HG03159 (cell line): Measurements from ENCODE around the gene M1AP.
"Not testable (repeated sequence)": the region's sequence is repeated elsewhere in the genome, so short reads cannot be mapped to it uniquely, and the experiment has no call there.

Source experiments
- ATAC-seq: cut with Tn5 transposase; IDR thresholded peaks from one replicate; pipeline ENCODE4 v1.9.1; 2021; ENCODE audit warnings: mild to moderate bottlenecking, moderate library complexity; ENCODE audit not compliant: unreplicated experiment

The M1AP gene

DNA sequence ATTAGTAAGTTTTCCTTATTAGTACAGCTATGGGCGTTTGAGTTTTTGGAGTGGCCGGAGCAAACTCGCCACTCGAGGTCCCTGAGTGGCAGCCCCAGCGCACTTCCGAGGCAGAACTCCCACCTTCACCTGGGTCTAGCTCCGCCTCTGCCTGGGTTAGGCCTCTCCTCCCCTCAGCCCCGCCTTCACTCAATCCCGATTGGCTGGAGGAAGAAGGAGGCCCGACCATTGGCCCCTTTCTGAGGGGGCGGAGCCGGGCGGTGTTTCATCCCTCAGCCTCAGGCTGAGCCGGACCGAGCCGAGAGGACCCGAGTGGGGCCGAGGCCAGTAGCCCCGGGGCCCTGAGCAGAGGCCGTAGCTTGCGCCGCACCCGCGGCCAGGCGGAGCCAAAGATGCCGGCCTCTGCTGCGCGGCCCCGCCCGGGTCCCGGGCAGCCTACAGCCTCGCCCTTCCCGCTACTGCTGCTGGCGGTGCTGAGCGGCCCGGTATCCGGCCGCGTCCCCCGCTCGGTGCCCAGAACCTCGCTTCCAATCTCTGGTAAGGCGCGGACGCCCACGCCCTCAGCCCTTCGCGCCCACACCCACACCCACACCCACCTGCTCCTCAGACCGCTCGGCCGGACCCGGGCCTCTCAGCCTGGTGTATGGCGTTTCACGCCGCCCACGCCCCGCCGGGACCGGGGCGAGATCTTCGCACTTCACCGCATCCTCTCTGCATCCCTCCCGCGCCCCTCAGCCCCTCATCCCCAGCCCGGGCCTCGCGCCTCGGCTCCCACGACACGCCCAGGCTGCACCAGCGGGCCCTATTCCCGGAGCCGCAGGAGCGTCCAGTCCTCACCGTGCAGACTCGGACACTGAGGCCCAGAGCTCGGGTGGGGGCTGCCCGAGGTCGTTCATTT lies 6.1 kb upstream of the M1AP start, which contains the start of gene SEMA4F:
Gene SEMA4F (plus strand): TSS at position 263 of the 898 bp plus-strand sequence. CDS start 130 bp downstream, at position 393.
- ATAC-seq, result peak; percentile 100

DNA sequence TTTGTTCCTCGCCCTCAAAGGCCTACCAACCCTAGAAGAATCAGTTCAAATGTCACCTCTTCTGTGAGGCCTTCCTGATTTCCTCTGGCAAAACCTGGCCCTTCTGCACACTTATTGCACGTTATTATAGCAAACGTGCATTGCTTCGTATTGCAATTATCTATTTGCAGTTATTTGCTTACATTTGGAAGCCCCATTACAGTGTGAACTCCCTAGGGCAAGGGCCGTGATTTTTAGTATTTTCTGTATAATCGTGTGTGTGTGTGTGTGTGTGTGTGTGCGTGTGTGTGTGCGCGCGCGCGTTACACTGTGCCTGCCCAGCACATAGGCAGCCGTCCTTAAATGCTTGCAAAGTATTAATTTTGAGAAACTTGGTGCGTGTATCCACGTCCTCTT lies 5.5 kb upstream of the M1AP start:
- peak; percentile 22 for ATAC-seq

DNA sequence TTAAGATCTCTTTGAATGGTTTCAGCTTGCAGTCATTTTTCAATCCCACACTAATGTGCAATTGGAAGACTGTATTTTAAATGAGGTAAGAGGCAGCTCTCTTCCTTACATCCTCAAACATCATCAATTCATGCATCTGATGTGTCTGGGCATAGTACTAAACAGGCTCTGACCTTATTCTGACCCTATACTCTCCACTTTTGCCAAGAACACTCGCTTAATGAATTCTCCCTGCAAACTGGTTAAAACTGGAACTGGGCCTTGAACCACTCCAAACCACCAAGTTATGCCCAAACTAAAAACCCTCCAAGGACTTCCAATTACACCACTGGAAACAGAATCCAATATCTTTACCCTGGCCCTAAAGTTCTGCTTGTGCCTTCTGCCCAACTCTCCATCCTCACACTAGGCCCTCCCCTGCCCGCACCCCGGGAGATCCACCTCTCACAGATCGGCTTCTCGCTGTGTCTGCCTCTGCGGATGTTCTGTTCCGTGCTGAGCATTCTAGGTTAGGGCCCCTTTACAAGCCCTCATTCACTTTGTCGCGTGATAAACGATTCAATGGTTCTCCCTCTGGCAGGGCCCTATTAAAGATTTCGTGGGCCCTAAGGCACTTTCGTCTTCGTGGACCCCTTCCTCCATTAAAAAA lies 1.2 kb downstream of the M1AP start:
- ATAC-seq, result no peak

DNA sequence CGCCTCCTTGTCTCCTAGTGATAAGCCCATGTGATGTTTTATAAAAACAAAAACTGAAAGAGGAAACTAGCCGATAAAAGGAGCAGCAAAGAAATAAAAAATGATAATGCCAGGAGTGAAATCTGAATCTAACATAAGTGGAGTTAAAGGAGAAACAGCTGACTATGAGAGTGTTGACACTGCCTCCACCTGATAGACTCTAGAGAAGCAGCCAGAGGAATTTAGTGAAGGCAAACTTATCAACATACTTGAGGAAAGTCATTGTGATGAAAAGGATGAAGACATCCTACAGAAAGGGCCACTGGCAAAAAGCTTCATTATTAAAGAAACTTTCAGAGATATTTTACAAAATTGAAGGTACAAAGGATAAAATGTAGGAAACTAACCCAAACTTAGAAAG lies 1.9 kb downstream of the M1AP start:
- ATAC-seq, result no peak

DNA sequence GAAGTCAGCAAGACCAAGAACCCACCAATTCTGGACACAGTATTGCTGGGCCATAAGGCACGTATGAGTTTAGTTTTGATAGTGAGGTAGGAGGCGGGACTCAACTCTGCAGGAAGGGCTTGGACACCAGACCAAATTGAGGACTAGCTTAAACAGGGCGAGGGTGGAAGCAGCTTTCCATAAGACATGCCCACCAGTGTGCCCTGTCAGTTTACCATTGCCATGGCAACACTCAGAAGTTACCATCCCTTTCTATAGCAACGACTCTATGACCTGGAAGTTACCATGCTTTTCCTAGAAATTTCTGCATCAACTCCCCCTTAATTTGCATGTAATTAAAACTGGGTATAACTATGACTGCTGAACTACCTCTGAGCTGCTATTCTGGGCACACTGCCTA lies 2.8 kb downstream of the M1AP start:
- no peak for ATAC-seq

DNA sequence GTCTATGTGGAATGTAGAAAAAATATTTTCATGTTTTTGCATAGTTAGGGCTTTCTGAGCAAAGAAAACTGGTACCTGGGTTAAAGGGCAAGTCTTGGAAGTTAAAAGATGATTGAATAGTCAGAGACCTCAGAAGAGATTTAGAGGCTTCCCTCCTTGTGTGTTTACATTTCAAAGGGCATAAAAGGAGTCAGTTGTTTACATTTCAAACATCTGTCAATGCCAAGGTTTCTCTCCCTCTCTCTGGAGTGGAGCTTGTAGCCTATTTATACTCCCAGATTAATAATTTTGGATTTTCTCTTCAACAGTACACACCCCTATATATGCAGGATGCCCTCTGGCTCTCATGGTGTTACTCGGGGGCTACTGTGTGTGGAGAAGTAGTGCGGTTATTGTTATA lies 8.6 kb downstream of the M1AP start:
- no peak for ATAC-seq

DNA sequence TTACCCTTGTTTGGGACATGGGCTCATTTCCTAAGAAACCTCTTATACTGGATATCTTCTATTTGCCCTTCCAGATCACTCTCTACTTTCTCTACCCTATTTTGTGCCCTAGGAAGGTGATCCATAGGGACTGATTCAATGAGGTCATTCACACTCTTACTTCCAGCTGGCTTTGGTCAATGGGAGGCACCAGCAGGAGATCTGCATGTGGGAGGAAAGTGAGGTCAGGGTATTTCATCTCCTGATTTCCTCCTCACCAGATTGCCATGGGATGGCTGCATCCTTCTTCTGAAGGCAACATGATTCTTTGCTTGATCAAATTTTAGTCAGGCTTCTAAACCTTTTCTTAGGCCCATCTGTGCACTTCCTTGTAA lies 15.2 kb downstream of the M1AP start:
- ATAC-seq, result no peak

DNA sequence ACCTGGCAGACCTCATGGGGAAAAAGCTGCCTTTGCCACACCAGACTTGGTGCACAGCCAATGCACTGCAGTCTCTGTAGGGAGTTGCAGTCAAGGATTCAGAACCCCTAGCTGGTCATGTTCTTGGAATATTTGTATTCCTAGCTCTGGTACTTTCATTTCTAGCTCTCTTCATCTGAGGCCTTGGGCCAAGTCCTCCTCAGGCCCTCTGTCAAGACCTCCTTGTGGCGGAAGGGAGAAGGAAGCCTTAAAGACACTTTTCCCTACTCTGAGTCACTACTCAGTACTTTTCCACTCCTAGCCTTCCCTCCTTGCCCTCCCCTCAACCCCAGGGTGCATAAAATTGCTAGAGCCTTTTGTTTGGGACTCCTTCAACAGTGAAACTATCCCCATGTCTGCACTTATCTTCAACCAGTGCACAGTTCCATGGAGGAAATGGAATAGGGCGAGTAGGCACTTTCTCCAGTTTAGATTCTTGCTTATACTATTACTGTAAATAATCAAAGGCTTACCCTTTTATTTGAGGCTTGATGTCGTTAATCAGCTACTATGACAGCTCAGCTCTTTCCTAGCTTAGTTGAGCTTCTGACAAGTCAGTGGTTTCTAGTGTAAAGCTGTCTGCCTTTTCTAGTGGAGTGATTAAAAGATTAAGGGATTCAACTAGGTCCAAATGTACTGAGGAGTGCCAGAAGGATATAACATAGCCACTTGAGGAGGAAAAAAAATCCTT lies 15.8 kb downstream of the M1AP start:
- ATAC-seq, result no peak

DNA sequence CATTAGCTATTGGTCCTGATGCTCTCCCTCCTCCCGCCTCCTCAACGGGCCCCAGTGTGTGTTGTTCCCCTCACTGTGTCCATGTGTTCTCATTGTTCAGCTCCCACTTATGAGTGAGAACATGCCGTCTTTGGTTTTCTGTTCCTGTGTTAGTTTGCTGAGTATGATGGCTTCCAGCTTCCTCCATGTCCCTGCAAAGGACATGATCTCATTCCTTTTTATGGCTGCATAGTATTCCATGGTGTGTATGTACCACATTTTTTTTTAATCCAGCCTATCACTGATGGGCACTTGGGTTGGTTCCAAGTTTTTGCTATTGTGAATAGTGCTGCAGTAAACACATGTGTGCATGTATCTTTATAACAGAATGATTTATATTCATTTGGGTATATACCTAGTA lies 17.7 kb downstream of the M1AP start:
- not testable (repeated sequence) for ATAC-seq

DNA sequence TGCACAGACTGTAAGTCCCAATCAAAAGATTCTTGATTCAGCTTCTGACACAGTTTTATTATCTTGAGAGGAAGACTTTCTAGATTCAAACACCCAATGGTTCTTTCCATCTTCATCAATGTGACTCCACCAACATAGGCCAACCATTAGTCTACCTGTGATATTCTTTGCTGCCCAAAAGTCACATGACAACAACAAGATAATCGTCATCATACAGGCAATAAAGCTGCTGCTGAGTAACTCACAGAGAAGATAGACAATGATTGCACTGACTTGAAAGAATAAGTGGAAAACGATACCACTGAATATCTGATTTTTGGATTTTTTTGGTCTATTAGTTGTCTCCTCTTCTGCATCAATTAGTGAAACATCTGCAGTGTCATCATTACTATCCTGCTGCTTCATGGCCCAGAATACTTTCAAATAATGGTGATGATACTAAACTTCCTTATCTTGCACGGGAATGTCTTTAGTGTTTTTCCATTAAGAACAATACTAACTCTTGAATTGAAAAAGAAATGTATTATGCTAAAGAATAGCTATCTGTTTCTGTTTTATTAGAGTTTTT lies 19.5 kb downstream of the M1AP start:
- no peak for ATAC-seq

DNA sequence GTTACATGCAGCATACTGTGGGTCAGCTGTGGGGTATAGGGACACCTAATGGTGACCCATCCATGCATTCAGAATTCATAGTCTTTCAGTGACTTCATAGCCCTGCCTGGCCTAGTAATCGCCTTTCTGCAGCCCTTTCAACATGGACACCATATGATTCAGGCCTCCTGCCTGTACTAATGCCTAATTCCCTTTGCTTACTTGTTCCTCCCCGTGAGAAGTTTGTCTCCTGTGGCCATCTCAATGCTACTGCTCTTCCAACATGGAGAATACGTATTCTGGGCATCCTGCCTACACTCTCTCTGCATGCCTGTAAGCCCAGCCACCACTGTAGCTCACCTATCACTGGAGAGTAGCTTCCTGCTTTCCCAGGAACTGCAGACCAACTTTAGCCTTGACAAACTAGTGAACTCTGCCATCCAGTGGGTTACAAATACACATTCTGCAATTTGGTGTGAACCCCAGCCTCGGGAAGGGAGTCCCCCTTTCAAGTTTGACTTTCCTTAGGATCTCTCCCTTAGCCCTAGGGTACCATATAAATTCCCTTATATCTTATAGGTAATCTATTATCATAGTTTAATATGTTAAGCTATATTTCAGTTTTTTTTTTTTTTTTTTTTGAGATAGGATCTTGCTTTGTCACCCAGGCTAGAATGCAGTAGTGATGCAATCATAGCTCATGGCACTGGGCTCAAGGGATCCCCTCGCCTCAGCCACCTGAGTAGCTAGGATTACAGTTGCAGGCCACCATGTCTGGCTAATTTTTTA lies 22.3 kb downstream of the M1AP start:
- no peak for ATAC-seq

DNA sequence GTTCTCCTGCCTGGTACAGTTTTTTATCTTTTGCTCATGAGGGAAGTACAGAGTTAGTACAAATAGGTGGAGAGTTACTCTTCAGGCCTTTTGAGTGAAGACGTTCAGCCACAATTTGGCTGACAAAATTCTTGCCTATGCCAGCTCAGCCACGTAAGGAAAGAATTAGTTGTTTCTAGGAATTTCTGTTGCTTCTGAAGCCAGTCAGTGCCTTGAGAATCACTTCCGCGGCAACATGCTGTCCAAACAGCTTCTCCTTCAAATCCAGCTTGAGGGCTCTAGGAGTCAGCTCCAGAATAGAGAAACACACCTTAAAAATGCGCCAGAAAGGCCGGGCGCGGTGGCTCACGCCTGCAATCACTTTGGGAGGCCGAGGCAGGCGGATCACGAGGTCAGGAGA lies 27.5 kb downstream of the M1AP start:
- ATAC-seq, result no peak

DNA sequence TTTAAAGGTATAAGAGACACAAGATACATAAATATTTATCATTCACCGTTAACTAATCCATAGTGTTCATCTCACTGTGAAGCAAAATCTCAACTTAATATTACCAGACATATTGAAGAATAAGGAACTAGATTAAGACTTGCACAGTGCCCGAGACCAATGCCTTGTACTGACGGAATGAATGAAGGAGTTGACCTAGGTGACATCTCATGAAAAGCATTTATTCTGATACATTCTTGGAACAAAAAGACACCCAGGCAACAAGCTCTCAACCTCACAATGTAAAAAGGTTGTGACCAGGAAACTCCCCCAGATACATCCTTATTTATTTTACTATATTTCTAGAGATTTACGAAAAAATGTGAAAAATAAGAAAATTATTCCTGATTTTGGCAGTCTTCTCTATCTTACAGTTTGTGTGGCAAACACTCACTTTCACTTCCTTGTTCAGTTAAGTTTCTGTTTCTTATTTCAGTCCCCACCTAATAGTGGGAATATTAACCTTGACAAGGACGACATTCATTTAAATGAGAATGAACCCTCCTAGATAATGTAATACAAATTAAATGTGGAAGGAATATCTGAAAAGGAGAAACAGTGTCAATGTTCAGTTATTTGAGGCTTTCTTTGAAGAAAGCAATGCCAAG lies 28.4 kb downstream of the M1AP start:
- ATAC-seq, result no peak

DNA sequence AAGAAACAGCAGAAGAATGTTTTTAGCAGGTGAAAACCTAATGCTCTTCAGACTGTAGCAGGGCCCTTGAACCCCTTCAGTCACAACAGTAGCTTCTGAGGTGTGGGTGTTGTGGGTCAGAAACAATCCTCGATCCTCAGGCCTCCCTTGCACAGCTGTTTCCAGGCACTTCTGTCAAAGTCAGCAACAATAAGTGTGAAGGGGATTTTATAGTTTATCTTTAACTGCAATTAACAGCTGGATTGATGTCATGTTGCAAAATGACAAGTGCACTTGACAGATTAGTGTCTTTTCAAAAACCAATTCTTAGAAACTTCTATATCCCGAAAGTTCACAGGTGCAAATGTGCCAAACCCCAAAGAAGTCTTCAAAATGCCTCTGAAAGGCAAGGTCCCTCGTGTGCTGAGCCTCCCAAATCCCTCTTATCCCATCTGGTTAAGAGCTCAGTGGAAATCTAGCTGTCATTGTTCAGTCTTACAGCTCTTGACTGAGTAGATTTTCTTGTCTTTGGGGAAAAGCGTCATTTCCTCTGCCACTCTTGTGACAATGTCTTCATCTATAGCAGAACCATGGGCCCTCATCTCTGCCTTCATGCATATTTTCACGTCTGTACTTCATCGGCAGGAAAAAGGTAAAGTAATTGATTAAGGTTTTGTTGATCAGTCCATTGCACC lies 29.6 kb downstream of the M1AP start:
- no peak for ATAC-seq

DNA sequence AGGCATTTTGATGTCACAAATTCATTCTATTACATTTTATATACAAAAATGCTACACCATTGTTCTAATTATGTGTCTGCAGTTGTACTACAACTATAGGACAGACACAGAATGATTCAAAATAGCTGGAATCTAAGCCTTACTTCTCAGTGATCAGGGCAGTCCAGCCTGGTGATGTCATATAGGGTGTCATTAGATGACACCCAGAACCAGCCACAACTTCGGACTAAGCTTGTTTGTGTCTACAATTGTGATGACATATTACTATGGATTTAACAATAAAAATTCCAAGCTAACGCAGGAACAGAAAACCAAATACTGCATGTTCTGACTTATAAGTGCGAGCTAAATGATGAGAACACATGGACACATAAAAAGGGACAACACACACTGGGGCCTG lies 31.0 kb downstream of the M1AP start:
- ATAC-seq, result no peak

DNA sequence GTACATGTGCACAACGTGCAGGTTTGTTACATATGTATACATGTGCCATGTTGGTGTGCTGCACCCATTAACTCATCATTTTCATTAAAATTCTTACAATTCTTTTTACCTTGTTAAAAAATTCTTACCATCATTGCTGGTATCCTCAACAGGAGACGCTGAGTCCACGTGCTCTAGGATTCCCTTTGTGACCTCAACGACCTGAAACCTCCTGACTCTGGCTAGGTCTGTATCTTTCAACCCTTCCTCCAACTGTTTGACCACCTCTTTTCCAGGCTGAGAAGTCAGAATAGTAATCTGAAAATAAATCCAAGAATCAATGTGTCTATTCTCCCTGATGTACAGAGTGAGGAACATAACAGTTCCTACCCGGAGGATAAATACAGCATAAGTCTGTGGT lies 41.2 kb downstream of the M1AP start:
- ATAC-seq, result no peak

DNA sequence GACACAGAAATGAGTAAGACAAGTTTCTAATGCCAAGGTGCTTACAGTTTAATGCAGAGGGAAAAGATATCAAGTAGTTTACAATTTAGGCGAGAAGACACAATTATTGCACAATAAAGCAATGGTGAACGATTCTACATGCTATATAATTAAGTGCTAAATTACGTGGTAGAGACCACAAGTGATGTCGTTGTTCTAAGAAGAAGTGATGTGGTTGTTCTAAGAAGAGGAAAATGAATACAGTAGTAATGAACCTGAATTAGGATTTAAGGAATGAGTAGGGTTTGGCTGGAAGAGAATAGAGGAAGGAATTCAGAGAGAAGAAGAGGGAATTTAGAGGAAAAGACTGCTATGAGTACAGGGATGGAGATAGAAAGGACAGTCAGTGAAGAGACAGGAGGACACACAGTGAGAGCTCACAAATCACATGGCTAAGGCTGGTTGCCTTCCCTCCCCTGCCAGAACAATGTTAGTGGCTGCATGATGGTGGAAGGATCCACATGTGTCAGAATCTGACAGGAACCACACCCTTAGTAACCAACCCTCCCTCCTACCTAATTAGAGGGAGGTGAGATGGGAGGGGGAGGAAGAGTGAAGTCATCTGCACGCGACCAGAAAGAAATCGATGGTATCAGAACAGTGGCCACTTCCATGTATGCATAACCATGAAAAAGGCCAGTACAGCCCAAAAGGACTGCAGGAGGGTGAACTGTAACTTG lies 44.7 kb downstream of the M1AP start:
- no peak for ATAC-seq

DNA sequence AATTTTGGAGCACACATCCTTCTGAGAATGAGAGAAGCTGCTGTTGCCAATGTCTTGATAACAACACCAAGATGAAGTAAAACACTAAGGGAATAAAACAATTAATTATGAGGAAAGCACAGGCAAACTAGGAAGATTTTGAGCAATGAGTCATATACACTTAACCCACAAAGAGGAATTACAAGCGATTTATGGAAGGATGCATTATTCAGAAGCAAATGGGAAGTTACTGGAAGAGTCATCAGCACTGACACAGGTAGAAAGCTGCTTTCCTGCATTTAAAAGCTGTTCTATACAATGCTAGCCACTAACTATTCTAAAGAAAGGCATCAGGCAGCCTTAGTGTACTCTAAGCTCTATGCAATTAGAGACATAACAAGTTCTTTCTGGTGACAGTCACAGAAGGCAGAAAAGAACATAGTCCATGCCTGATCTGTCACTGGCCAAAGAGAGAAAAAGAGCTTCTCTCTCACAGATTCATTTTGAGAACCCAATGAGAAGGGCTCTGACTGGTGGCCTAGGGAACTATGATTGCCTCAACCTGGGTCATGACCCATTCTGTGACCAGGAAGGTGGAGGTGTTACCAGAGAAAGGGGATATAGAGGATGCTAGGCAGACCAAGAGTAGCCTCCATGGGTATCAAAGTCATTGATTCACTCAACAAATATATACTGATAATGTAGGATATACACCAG lies 45.4 kb downstream of the M1AP start:
- ATAC-seq, result no peak
